ENCODE data around the gene DCAF16.

Gene DCAF16

GRCh38 chr4:17812125-17812524 lies 1.6 kb upstream of the DCAF16 start:
- H3K36me3 ChIP-seq: peaks cover 78% of the 10 kb centered on the region
- TF ChIP-seq CTCF (IDR thresholded peaks at IDR 0.05; ENCODE audit: low read depth, low read length): no peak

GRCh38 chr4:17811078-17811603 lies 584 bp upstream of the DCAF16 start:
- H3K27ac ChIP-seq: peak overlapping the region; percentile 95
- no peak for TF ChIP-seq CTCF (IDR thresholded peaks at IDR 0.05; ENCODE audit: low read depth, low read length)

More at GRCh38 chr4:17812125-17812524, 1.6 kb upstream of the DCAF16 start:
- Histone ChIP-seq H3K27ac (peak overlapping the region; percentile 95), H3K9me3 (ENCODE audit: severe bottlenecking) (no peaks in the 10 kb centered on the region), H3K27me3 (ENCODE audit: insufficient read depth, low read depth, severe bottlenecking) (no peaks in the 10 kb centered on the region), H3K4me3 (ENCODE audit: low read depth, low read length) (peak overlapping the region; percentile 94)
- DNase-seq: no peak

GRCh38 chr4:17809667-17810066 lies 890 bp downstream of the DCAF16 start:
- peak overlapping the region; percentile 94 for H3K4me3 ChIP-seq (ENCODE audit: low read depth, low read length)
- TF ChIP-seq CTCF (IDR thresholded peaks at IDR 0.05; ENCODE audit: low read depth, low read length): no peak
- peaks cover 67% of the 10 kb centered on the region for H3K36me3 ChIP-seq

More at GRCh38 chr4:17811078-17811603, 584 bp upstream of the DCAF16 start:
- peak; percentile 42 for DNase-seq
- H3K27me3 ChIP-seq (ENCODE audit: insufficient read depth, low read depth, severe bottlenecking): no peaks in the 10 kb centered on the region
- peak overlapping the region; percentile 94 for H3K4me3 ChIP-seq (ENCODE audit: low read depth, low read length)
- no peaks in the 10 kb centered on the region for H3K9me3 ChIP-seq (ENCODE audit: severe bottlenecking)
- peaks cover 71% of the 10 kb centered on the region for H3K36me3 ChIP-seq

GRCh38 chr4:17807446-17807845 lies 3.1 kb downstream of the DCAF16 start:
- no peaks in the 10 kb centered on the region for H3K9me3 ChIP-seq (ENCODE audit: severe bottlenecking)
- H3K4me3 ChIP-seq (ENCODE audit: low read depth, low read length): no peak overlapping the region
- no peak for TF ChIP-seq CTCF (IDR thresholded peaks at IDR 0.05; ENCODE audit: low read depth, low read length)
- H3K27me3 ChIP-seq (ENCODE audit: insufficient read depth, low read depth, severe bottlenecking): no peaks in the 10 kb centered on the region
- peaks cover 68% of the 10 kb centered on the region for H3K36me3 ChIP-seq
- no peak for DNase-seq
- H3K27ac ChIP-seq: no peak overlapping the region

More at GRCh38 chr4:17809667-17810066, 890 bp downstream of the DCAF16 start:
- Histone ChIP-seq H3K9me3 (ENCODE audit: severe bottlenecking) (no peaks in the 10 kb centered on the region), H3K27ac (peak overlapping the region; percentile 95), H3K27me3 (ENCODE audit: insufficient read depth, low read depth, severe bottlenecking) (no peaks in the 10 kb centered on the region)
- no peak for DNase-seq

- Histone ChIP-seq H3K36me3 (peaks cover 70% of the 10 kb centered on the region), H3K27me3 (ENCODE audit: insufficient read depth, low read depth, severe bottlenecking) (no peaks in the 10 kb centered on the region), H3K27ac (no peak overlapping the region), H3K4me3 (ENCODE audit: low read depth, low read length) (no peak overlapping the region), H3K9me3 (ENCODE audit: severe bottlenecking) (no peaks in the 10 kb centered on the region)
- DNase-seq: no peak
- no peak for TF ChIP-seq CTCF (IDR thresholded peaks at IDR 0.05; ENCODE audit: low read depth, low read length)
Measured at GRCh38 chr4:17805580-17806155, 4.9 kb downstream of the DCAF16 start.

GRCh38 chr4:17797808-17798207 lies 12.7 kb downstream of the DCAF16 start:
- DNase-seq: no peak
- H3K27me3 ChIP-seq (ENCODE audit: insufficient read depth, low read depth, severe bottlenecking): no peaks in the 10 kb centered on the region
- peaks cover 22% of the 10 kb centered on the region for H3K36me3 ChIP-seq
- no peak overlapping the region for H3K27ac ChIP-seq
- TF ChIP-seq CTCF (IDR thresholded peaks at IDR 0.05; ENCODE audit: low read depth, low read length): no peak
- no peaks in the 10 kb centered on the region for H3K9me3 ChIP-seq (ENCODE audit: severe bottlenecking)
- no peak overlapping the region for H3K4me3 ChIP-seq (ENCODE audit: low read depth, low read length)
